ENCODE results near the gene TOP3B.

DNA sequence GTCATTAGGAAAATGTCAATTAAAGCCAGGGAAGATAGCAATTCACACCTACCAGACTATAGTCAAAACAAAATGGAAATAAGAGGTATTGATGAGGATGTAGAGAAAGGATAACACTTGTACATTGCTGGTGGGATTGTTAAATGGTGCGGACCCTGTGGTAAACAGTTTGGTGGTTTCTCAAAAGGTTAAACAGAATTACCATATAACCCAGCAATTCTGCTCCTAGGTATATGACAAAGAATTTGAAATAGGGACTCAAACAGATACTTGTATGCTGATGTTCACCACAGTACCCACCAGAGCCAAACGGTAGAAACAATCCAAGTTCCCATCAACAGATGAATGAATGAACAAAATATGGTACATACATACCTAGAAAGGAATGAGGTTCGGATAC is 33.0 kb upstream of the TOP3B start:
- TF ChIP-seq, protein P1, sequence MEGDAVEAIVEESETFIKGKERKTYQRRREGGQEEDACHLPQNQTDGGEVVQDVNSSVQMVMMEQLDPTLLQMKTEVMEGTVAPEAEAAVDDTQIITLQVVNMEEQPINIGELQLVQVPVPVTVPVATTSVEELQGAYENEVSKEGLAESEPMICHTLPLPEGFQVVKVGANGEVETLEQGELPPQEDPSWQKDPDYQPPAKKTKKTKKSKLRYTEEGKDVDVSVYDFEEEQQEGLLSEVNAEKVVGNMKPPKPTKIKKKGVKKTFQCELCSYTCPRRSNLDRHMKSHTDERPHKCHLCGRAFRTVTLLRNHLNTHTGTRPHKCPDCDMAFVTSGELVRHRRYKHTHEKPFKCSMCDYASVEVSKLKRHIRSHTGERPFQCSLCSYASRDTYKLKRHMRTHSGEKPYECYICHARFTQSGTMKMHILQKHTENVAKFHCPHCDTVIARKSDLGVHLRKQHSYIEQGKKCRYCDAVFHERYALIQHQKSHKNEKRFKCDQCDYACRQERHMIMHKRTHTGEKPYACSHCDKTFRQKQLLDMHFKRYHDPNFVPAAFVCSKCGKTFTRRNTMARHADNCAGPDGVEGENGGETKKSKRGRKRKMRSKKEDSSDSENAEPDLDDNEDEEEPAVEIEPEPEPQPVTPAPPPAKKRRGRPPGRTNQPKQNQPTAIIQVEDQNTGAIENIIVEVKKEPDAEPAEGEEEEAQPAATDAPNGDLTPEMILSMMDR (conservative IDR thresholded peaks at IDR 0.05; ENCODE audit: low read length): no peak
- no peak for TF ChIP-seq EZH2phosphoT487 (IDR thresholded peaks at IDR 0.05; ENCODE audit: borderline replicate concordance, low read depth, low read length)
